HG03439 (cell line): ENCODE results near the gene CCT8.
"Not testable (repeated sequence)": the region's sequence is repeated elsewhere in the genome, so short reads cannot be mapped to it uniquely, and the experiment has no call there.

Source experiments
- ATAC-seq: cut with Tn5 transposase; IDR thresholded peaks from one replicate; pipeline ENCODE4 v1.9.1; 2021; ENCODE audit warnings: mild to moderate bottlenecking, moderate library complexity; ENCODE audit not compliant: unreplicated experiment

CCT8 gene

GRCh38 chr21:29024474-29025327 lies 48.7 kb downstream of the CCT8 start, which contains the start of gene USP16:
TSS of gene USP16 (plus strand) at chr21:29024668. CDS start at chr21:29027914, 3,246 bp downstream.
- peak; percentile 98 for ATAC-seq

GRCh38 chr21:29022166-29022565 lies 51.3 kb downstream of the CCT8 start:
- ATAC-seq = no peak

- ATAC-seq = peak; percentile 5
Measured at GRCh38 chr21:29018540-29018939, 54.9 kb downstream of the CCT8 start.

- ATAC-seq = peak; percentile 19
Measured at GRCh38 chr21:29017639-29018237, 55.7 kb downstream of the CCT8 start.

- ATAC-seq = not testable (repeated sequence)
Measured at GRCh38 chr21:29011236-29011635, 62.2 kb downstream of the CCT8 start.

GRCh38 chr21:29008367-29008766 lies 65.1 kb downstream of the CCT8 start:
- ATAC-seq = no peak

- ATAC-seq = no peak
Measured at GRCh38 chr21:29007810-29008209, 65.6 kb downstream of the CCT8 start.

- no peak for ATAC-seq
Measured at GRCh38 chr21:29007135-29007534, 66.3 kb downstream of the CCT8 start.
